ENCODE measurements around the gene ZNF134.

The ZNF134 gene

GRCh38 chr19:57668635-57669034 lies 54.6 kb downstream of the ZNF134 start, which contains the start of gene ZSCAN4:
Gene ZSCAN4, plus strand, starts transcription at chr19:57668935. Its CDS starts 7,211 bp downstream, at chr19:57676146.
- no peaks in the 10 kb centered on the region for H3K27me3 ChIP-seq
- H3K4me1 ChIP-seq, result peaks cover 0 to 9% (median 0%) of the 10 kb centered on the region in 4 donors
- H3K36me3 ChIP-seq, result no peaks in the 10 kb centered on the region
- DNase-seq, result no peak
- no peak within 1 kb of the TSS for H3K27ac ChIP-seq
- H3K9me3 ChIP-seq, result no peaks in the 10 kb centered on the region
- no peak within 1 kb of the TSS for H3K4me3 ChIP-seq
- intact Hi-C loops (cut with DNase I; ENCODE audit: low total_unique reads), result no loop called here
- no peak for TF ChIP-seq CTCF (IDR thresholded peaks at IDR 0.05)

GRCh38 chr19:57671124-57671895 lies 57.3 kb downstream of the ZNF134 start:
- Histone ChIP-seq H3K9me3 (no peaks in the 10 kb centered on the region), H3K36me3 (no peaks in the 10 kb centered on the region), H3K27ac (no peak overlapping the region), H3K4me1 (no peaks in the 10 kb centered on the region), H3K27me3 (no peaks in the 10 kb centered on the region), H3K4me3 (no peak overlapping the region)
- intact Hi-C loops (cut with DNase I; ENCODE audit: low total_unique reads), result no loop called here
- TF ChIP-seq CTCF (IDR thresholded peaks at IDR 0.05), result no peak
- no peak for DNase-seq

- Histone ChIP-seq H3K4me1 (no peaks in the 10 kb centered on the region), H3K27me3 (no peaks in the 10 kb centered on the region), H3K36me3 (no peaks in the 10 kb centered on the region), H3K4me3 (no peak overlapping the region), H3K27ac (no peak overlapping the region), H3K9me3 (no peaks in the 10 kb centered on the region)
- DNase-seq, result no peak
- no peak for TF ChIP-seq CTCF (IDR thresholded peaks at IDR 0.05)
- intact Hi-C loops (cut with DNase I; ENCODE audit: low total_unique reads), result no loop called here
Measured at GRCh38 chr19:57672466-57672865, 58.4 kb downstream of the ZNF134 start.

All from tibial artery (tissue), 4 donors.